ENCODE results near the gene GPR153.

GRCh38 chr1:6280761-6281451, 20.0 kb upstream of the GPR153 start:
- TF ChIP-seq, protein P1, sequence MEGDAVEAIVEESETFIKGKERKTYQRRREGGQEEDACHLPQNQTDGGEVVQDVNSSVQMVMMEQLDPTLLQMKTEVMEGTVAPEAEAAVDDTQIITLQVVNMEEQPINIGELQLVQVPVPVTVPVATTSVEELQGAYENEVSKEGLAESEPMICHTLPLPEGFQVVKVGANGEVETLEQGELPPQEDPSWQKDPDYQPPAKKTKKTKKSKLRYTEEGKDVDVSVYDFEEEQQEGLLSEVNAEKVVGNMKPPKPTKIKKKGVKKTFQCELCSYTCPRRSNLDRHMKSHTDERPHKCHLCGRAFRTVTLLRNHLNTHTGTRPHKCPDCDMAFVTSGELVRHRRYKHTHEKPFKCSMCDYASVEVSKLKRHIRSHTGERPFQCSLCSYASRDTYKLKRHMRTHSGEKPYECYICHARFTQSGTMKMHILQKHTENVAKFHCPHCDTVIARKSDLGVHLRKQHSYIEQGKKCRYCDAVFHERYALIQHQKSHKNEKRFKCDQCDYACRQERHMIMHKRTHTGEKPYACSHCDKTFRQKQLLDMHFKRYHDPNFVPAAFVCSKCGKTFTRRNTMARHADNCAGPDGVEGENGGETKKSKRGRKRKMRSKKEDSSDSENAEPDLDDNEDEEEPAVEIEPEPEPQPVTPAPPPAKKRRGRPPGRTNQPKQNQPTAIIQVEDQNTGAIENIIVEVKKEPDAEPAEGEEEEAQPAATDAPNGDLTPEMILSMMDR (conservative IDR thresholded peaks at IDR 0.05; ENCODE audit: low read depth, low read length): peak; percentile 64
- TF ChIP-seq EZH2 (IDR thresholded peaks at IDR 0.05; ENCODE audit: low read length, unreplicated experiment): no peak
- TF ChIP-seq EZH2phosphoT487 (IDR thresholded peaks at IDR 0.05; ENCODE audit: borderline replicate concordance, low read length): no peak
